SKM-1 (cell line): Measurements from ENCODE around the gene DSCAM.
"Not testable (repeated sequence)": the region's sequence is repeated elsewhere in the genome, so short reads cannot be mapped to it uniquely, and the experiment has no call there.

ENCODE experiments used
- DNase-seq: peaks from one replicate; lab custom pipeline; 2025; ENCODE audit not compliant: unreplicated experiment; lab: John Stamatoyannopoulos, UW

Gene DSCAM

GRCh38 chr21:40334159-40334558 lies 512.8 kb downstream of the DSCAM start:
- DNase-seq = no peak

- no peak for DNase-seq
These were observed 513.2 kb downstream of the DSCAM start for GRCh38 chr21:40333731-40334130.

GRCh38 chr21:40331804-40332203 lies 515.2 kb downstream of the DSCAM start:
- DNase-seq = no peak

GRCh38 chr21:40331172-40331571 lies 515.8 kb downstream of the DSCAM start:
- DNase-seq = no peak

GRCh38 chr21:40324389-40324788 lies 522.6 kb downstream of the DSCAM start:
- DNase-seq = no peak

- DNase-seq = not testable (repeated sequence)
These were observed 526.2 kb downstream of the DSCAM start for GRCh38 chr21:40320718-40321117.

- no peak for DNase-seq
These were observed 528.6 kb downstream of the DSCAM start for GRCh38 chr21:40318371-40318770.

- DNase-seq = no peak
These were observed 530.9 kb downstream of the DSCAM start for GRCh38 chr21:40316104-40316503.

- DNase-seq = no peak
These were observed 531.3 kb downstream of the DSCAM start for GRCh38 chr21:40315626-40316025.

- DNase-seq = no peak
These were observed 533.7 kb downstream of the DSCAM start for GRCh38 chr21:40313260-40313659.

GRCh38 chr21:40300300-40300699 lies 546.7 kb downstream of the DSCAM start:
- no peak for DNase-seq

GRCh38 chr21:40299451-40299850 lies 547.5 kb downstream of the DSCAM start:
- no peak for DNase-seq

GRCh38 chr21:40294345-40294744 lies 552.6 kb downstream of the DSCAM start:
- no peak for DNase-seq

- DNase-seq = no peak
These were observed 555.4 kb downstream of the DSCAM start for GRCh38 chr21:40291560-40291959.

- DNase-seq = no peak
These were observed 562.5 kb downstream of the DSCAM start for GRCh38 chr21:40284409-40284808.

- DNase-seq = no peak
These were observed 563.8 kb downstream of the DSCAM start for GRCh38 chr21:40282912-40283886.

GRCh38 chr21:40278345-40278744 lies 568.6 kb downstream of the DSCAM start:
- no peak for DNase-seq

- DNase-seq = no peak
These were observed 571.0 kb downstream of the DSCAM start for GRCh38 chr21:40276001-40276400.

- DNase-seq = no peak
These were observed 574.9 kb downstream of the DSCAM start for GRCh38 chr21:40272037-40272436.

- DNase-seq = no peak
These were observed 575.8 kb downstream of the DSCAM start for GRCh38 chr21:40271164-40271563.

GRCh38 chr21:40270047-40270446 lies 576.9 kb downstream of the DSCAM start:
- no peak for DNase-seq

GRCh38 chr21:40269239-40269638 lies 577.7 kb downstream of the DSCAM start:
- no peak for DNase-seq

- DNase-seq = not testable (repeated sequence)
These were observed 588.5 kb downstream of the DSCAM start for GRCh38 chr21:40258456-40258855.
